ENCODE data around the gene OR6Q1.

OR6Q1 gene

GRCh38 chr11:58058276-58059006 is 27.7 kb downstream of the OR6Q1 start:
- no peak for DNase-seq

GRCh38 chr11:58059007-58059350 is 28.2 kb downstream of the OR6Q1 start:
- no peak for DNase-seq

GRCh38 chr11:58060535-58060934 is 29.8 kb downstream of the OR6Q1 start:
- no peak for DNase-seq

- no peak for DNase-seq
Measured at GRCh38 chr11:58060939-58061672, 30.4 kb downstream of the OR6Q1 start.

GRCh38 chr11:58061813-58062212 is 31.1 kb downstream of the OR6Q1 start:
- DNase-seq = no peak

GRCh38 chr11:58067685-58068084 is 36.9 kb downstream of the OR6Q1 start:
- no peak for DNase-seq

- no peak for DNase-seq
Measured at GRCh38 chr11:58068655-58069054, 37.9 kb downstream of the OR6Q1 start.

GRCh38 chr11:58070585-58070984 is 39.8 kb downstream of the OR6Q1 start:
- DNase-seq = no peak

- DNase-seq = no peak
Measured at GRCh38 chr11:58075781-58076180, 45.0 kb downstream of the OR6Q1 start.

Data from NCI-H446 treated with DMSO at 0.1 percent for 48 hours (cell line).